ENCODE results near the gene EIF4G1. TPM values are rescaled to one million over a fixed set of nuclear protein-coding genes. Genes with fewer than 3 reads are reported as not detected.

EIF4G1 gene
- total RNA-seq, 3 donors from 2014 or later = 990 to 1,057 (median 1,007) TPM

DNA sequence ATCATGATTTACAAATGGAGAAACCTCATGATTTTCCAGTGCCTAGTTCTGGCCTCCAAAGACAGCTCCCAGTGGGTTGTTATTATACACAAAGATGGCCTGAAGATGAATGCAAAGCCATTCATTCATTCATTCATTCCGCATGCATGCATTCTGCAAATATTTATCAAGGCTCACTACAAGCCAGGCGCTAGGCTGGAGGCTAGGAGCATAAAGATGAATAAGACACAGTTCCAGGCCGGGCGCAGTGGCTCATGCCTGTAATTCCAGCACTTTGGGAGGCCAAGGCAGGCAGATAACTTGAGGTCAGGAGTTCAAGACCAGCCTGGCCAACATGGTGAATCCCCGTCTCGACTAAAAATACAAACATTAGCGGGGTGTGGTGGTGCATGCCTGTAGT is 17.8 kb upstream of the EIF4G1 start:
- H3K9me3 Mint-ChIP-seq = no peaks in the 10 kb centered on the region
- no peak for DNase-seq
- no peak overlapping the region for H3K4me3 Mint-ChIP-seq
- peaks cover 19% of the 10 kb centered on the region for H3K4me1 Mint-ChIP-seq (ENCODE audit: low read depth)
- peaks cover 13% of the 10 kb centered on the region for H3K36me3 Mint-ChIP-seq (ENCODE audit: insufficient read depth)
- H3K27me3 Mint-ChIP-seq (ENCODE audit: low read depth) = peaks cover 2% of the 10 kb centered on the region
- ATAC-seq = no peak

DNA sequence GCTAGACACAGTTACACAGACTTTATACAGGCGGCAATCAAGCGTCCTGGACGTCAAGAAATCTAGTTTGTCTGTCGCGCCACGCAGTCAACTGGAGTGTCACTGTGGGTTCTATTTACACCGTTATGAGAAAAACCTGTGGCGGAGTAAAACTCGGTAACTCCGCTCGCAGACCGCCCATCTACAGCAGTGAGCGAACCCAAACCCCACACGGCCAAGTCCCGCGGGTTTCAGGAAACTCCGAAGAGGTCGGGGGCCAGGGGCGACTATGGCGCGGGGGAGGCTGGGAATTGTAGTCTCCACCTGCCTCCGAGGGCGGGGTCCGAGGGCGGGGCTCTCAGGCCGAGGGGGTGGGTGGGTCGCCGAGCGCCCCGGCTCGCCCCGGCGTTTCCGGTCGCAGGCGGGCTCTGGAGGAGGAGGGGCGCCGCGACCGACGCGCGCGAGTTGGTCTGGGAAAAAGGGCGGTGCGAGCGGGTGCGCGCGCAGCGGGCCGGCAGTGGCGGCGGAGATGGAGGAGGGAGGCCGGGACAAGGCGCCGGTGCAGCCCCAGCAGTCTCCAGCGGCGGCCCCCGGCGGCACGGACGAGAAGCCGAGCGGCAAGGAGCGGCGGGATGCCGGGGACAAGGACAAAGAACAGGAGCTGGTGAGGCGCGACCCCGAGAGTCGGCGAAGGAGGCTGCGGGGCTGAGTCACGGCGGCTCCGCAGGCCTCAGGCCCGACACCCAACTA is 15.5 kb upstream of the EIF4G1 start, which contains the start of gene PSMD2:
Gene PSMD2 (plus strand): TSS at position 483 of the 729 bp plus-strand sequence. CDS start 26 bp downstream, at position 509.
- DNase-seq = peak; percentile 98
- Mint-ChIP-seq H3K27me3 (ENCODE audit: low read depth) (peaks cover 2% of the 10 kb centered on the region), H3K36me3 (ENCODE audit: insufficient read depth) (peaks cover 32% of the 10 kb centered on the region), H3K4me1 (ENCODE audit: low read depth) (peaks cover 27% of the 10 kb centered on the region), H3K9me3 (no peaks in the 10 kb centered on the region), H3K4me3 (peak within 1 kb of the TSS; percentile 92)
- ATAC-seq = peak; percentile 93 to 94

DNA sequence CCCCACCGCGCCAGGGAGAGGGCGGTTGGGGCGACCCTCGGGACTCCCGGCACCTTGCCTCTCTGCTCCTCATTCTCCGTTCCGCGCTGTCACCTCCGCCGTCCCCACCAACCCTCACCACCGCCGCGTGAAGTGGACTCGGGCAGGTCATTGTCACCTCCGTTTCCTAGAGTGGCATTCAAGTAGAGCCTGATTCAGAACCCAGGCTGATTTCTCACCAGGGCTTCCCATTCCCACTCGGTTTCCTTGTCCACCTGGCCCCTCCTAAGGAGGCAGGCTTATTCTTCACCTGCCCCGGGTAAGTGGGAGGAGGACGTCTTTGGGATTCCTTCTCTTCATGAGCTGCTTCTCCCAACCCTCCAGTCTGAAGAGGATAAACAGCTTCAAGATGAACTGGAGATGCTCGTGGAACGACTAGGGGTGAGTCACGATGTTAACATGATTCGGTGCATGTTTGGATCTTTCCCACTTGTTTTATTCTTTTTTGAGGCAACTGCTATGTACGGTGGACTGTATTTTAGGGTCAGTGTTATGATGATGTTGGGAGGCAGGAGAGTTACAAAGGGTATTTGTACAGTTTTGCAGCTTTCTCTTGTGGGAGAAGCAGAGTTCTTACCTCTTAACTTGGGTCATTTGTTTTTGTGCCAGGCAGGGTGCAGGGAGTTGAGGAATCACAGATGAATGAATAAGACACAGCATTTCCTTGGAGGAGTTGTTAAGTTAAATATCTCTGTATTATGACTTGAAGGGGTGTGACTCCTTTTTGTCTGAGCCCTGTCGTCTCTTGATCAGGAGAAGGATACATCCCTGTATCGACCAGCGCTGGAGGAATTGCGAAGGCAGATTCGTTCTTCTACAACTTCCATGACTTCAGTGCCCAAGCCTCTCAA is 14.7 kb upstream of the EIF4G1 start:
- H3K4me1 Mint-ChIP-seq (ENCODE audit: low read depth) = peaks cover 27% of the 10 kb centered on the region
- DNase-seq (no peak), ATAC-seq (no peak)
- peaks cover 2% of the 10 kb centered on the region for H3K27me3 Mint-ChIP-seq (ENCODE audit: low read depth)
- peaks cover 39% of the 10 kb centered on the region for H3K36me3 Mint-ChIP-seq (ENCODE audit: insufficient read depth)
- H3K4me3 Mint-ChIP-seq = peak overlapping the region; percentile 92
- no peaks in the 10 kb centered on the region for H3K9me3 Mint-ChIP-seq

DNA sequence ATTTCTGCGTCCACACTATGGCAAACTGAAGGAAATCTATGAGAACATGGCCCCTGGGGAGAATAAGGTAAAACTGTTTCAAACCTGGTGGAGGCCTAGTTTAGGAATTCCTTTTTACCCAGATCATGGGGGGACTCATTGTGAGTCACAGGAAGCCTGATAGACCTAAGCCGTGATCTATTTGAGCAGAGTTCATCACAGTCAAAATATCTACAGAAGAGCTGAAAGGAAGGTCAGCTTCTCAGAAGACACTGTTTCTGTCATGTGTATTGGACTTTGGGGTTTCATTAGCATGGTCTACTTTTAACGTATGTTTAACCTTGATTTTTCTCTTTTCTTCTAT is 14.1 kb upstream of the EIF4G1 start:
- Mint-ChIP-seq H3K4me3 (peak overlapping the region; percentile 92), H3K27me3 (ENCODE audit: low read depth) (no peaks in the 10 kb centered on the region), H3K9me3 (no peaks in the 10 kb centered on the region), H3K4me1 (ENCODE audit: low read depth) (peaks cover 27% of the 10 kb centered on the region), H3K36me3 (ENCODE audit: insufficient read depth) (peaks cover 41% of the 10 kb centered on the region)
- no peak for ATAC-seq
- DNase-seq = no peak

DNA sequence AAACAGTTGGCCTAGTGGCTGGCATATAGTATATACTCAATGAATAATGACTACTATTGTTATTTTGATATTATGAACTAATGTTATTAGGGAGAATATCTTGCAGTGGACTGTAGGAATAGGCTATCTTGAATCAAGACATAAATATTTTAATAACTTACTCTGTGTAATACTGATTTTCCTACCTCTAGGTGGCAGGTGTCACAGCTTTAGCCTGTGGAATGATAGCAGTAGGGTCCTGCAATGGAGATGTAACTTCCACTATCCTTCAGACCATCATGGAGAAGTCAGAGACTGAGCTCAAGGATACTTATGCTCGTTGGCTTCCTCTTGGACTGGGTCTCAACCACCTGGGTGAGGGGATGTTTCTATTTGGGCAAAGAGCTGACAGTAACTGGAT is 8.8 kb upstream of the EIF4G1 start:
- DNase-seq (no peak), ATAC-seq (peak in 1 of 2 donors; percentile 54)
- Mint-ChIP-seq H3K9me3 (no peaks in the 10 kb centered on the region), H3K36me3 (ENCODE audit: insufficient read depth) (peaks cover 69% of the 10 kb centered on the region), H3K27me3 (ENCODE audit: low read depth) (no peaks in the 10 kb centered on the region), H3K4me1 (ENCODE audit: low read depth) (peaks cover 14% of the 10 kb centered on the region), H3K4me3 (no peak overlapping the region)

DNA sequence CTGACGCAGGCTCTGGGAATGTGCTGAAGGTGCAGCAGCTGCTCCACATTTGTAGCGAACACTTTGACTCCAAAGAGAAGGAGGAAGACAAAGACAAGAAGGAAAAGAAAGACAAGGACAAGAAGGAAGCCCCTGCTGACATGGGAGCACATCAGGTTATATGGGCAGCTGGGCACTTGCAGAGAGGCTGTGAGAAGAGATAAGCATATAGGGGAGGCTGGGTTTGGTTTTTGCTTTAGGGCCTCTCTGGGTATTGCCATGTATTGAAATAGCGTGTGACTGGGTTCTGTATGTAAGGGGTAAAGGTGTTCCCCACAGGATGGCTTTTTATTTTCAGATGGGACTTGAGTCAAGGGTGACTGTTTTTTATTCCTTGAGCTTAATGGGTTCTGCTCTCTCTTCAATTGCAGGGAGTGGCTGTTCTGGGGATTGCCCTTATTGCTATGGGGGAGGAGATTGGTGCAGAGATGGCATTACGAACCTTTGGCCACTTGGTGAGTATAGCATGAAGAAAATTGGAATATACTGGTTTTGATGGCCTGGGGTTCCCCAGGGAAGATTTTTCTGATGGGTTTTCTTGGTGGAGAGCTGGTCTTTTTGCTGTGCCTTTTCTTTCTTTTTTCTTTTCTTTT is 7.9 kb upstream of the EIF4G1 start:
- H3K4me3 Mint-ChIP-seq = no peak overlapping the region
- H3K4me1 Mint-ChIP-seq (ENCODE audit: low read depth) = peaks cover 9% of the 10 kb centered on the region
- peaks cover 65% of the 10 kb centered on the region for H3K36me3 Mint-ChIP-seq (ENCODE audit: insufficient read depth)
- DNase-seq (no peak), ATAC-seq (no peak)
- no peaks in the 10 kb centered on the region for H3K9me3 Mint-ChIP-seq
- H3K27me3 Mint-ChIP-seq (ENCODE audit: low read depth) = no peaks in the 10 kb centered on the region

DNA sequence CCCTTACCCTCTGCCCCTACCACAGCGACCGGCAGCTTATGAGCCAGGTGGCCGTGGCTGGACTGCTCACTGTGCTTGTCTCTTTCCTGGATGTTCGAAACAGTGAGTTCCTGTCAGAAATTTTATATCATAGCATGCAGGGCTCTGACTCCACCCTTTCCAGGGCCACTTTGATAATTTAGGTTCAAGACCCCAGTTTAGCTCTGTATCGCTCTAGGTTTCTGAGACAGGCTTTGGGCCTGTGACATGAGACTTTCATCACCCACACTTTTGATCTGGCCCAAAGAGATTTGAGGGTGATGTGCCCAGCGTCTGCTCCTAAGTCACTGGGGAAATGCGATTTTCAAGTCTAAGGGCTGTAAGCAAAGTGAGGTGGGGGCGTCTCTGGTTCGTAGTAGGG is 6.5 kb upstream of the EIF4G1 start:
- Mint-ChIP-seq H3K4me3 (no peak overlapping the region), H3K36me3 (ENCODE audit: insufficient read depth) (peaks cover 54% of the 10 kb centered on the region), H3K9me3 (no peaks in the 10 kb centered on the region), H3K27me3 (ENCODE audit: low read depth) (no peaks in the 10 kb centered on the region), H3K4me1 (ENCODE audit: low read depth) (no peaks in the 10 kb centered on the region)
- no peak for DNase-seq
- ATAC-seq = no peak

DNA sequence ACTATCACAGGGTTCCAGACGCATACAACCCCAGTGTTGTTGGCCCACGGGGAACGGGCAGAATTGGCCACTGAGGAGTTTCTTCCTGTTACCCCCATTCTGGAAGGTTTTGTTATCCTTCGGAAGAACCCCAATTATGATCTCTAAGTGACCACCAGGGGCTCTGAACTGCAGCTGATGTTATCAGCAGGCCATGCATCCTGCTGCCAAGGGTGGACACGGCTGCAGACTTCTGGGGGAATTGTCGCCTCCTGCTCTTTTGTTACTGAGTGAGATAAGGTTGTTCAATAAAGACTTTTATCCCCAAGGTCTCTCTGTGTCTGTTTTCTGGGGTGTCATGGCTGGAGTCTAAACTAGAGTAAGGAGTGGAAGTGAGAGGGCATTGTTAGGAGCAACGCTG is 5.7 kb upstream of the EIF4G1 start:
- no peak for ATAC-seq
- Mint-ChIP-seq H3K4me3 (no peak overlapping the region), H3K9me3 (no peaks in the 10 kb centered on the region), H3K27me3 (ENCODE audit: low read depth) (no peaks in the 10 kb centered on the region), H3K4me1 (ENCODE audit: low read depth) (no peaks in the 10 kb centered on the region), H3K36me3 (ENCODE audit: insufficient read depth) (peaks cover 46% of the 10 kb centered on the region)
- DNase-seq = no peak

DNA sequence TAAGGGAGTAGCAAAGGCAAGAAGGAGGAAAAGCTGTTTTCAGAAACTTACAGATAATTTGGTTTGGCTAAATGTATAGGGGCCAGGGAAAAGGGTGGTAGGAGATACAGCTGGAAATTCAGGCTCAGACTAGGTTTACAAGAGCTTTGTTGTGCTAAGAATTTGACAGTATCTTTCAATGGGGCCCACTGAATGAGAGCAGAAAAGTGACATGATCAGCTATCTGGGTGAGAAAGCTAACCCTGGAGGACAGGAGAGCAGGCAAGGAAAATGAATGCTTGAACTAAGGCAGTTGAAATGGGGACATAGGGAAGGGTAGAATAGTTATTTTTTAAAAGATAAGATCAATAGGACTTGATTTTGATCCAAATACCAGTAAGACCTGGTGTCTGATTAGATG is 2.8 kb upstream of the EIF4G1 start:
- Mint-ChIP-seq H3K27me3 (ENCODE audit: low read depth) (no peaks in the 10 kb centered on the region), H3K36me3 (ENCODE audit: insufficient read depth) (peaks cover 32% of the 10 kb centered on the region), H3K9me3 (no peaks in the 10 kb centered on the region), H3K4me1 (ENCODE audit: low read depth) (peaks cover 7% of the 10 kb centered on the region), H3K4me3 (no peak overlapping the region)
- DNase-seq = no peak
- ATAC-seq = no peak

DNA sequence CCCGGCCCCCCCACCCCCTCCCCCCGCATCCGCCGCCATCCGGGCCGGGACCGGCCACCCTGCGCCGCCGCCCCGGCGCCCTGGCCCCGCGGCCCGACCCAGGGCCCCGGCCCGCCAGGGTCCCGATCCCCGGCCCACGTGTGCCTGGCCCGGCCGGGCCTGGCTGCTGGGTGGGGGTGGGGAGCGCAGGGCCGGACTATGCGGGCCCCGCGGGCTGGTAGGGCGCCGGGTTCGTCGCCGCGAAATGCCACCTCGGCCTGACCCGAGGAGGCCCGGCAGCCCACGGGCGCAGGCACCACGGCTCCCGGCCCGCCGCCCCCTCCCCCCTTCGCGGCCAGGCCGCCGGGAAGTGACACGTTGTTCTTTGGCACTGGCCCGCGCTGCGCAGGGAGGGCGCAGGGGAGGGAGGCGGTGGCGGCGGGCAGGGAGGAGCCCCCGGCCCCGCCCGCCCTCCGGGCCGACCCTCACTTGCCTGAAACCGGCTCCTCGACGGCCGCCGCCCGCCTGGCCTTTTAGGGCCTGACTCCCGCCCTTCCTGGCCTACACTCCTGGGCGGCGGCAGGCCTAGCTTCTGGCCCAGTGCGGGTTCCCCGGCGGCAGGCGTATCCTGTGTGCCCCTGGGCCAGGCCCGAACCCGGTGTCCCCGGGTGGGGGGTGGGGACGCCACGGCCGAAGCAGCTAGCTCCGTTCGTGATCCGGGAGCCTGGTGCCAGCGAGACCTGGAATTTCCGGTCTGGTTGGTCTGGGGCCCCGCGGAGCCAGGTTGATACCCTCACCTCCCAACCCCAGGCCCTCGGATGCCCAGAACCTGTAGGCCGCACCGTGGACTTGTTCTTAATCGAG is 515 bp downstream of the EIF4G1 start:
- peak; percentile 61 for DNase-seq
- Mint-ChIP-seq H3K9me3 (no peaks in the 10 kb centered on the region), H3K4me1 (ENCODE audit: low read depth) (peaks cover 32% of the 10 kb centered on the region), H3K36me3 (ENCODE audit: insufficient read depth) (peaks cover 27% of the 10 kb centered on the region), H3K27me3 (ENCODE audit: low read depth) (no peaks in the 10 kb centered on the region), H3K4me3 (peak overlapping the region; percentile 87)
- ATAC-seq = peak; percentile 66 to 67

DNA sequence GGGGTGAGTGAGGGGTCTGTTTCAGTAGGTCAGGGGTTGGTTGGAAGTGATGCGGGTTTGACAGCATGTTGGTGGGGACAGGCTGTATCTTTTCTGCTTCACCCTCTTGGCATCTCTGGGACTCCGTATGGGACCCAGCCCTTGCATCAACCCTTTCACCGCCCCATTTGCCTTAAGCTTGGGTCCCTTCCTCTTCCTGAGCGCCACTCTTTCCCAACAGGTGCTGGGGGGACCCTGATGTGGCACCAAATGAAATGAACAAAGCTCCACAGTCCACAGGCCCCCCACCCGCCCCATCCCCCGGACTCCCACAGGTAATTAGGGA is 1.1 kb downstream of the EIF4G1 start:
- DNase-seq (no peak), ATAC-seq (no peak)
- Mint-ChIP-seq H3K27me3 (ENCODE audit: low read depth) (no peaks in the 10 kb centered on the region), H3K9me3 (no peaks in the 10 kb centered on the region), H3K36me3 (ENCODE audit: insufficient read depth) (peaks cover 27% of the 10 kb centered on the region), H3K4me1 (ENCODE audit: low read depth) (peaks cover 32% of the 10 kb centered on the region), H3K4me3 (peak overlapping the region; percentile 87)

DNA sequence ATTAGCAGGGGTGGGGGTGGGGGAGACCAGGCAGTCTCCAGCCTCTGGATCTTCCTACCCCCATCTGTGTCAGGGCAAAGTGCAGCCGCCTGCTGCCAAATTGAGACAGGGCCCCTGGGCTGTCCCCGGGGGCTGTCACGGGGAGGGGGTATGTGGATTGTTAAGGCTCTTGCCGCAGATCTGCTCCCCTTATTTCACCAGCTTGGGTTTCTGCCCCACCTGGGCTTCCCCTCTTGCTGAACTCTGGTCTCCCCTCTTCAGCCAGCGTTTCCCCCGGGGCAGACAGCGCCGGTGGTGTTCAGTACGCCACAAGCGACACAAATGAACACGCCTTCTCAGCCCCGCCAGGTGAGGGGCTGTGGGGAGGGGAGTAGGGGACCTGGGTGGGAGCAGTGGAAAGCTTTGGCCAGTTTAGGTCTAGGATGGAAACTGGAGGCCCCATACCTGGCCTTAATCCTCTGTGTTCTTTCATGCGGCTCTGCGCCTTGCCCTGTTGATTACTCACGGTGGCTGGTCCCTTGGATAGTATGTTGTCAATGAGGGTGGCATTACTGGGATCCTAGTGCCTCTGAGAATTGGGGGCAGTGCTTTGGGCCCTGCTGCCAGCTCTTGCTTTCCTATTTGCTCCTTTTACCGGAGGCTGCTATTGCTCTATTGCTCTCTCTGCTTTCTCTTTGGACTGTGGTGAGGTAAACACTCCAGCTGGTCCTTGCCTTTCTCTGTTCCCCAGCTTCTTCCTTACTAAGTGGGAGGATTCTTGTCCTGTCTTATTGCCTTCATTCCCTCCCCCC is 1.7 kb downstream of the EIF4G1 start:
- ATAC-seq (no peak), DNase-seq (no peak)
- Mint-ChIP-seq H3K4me3 (peak overlapping the region; percentile 87), H3K9me3 (no peaks in the 10 kb centered on the region), H3K4me1 (ENCODE audit: low read depth) (peaks cover 32% of the 10 kb centered on the region), H3K36me3 (ENCODE audit: insufficient read depth) (peaks cover 32% of the 10 kb centered on the region), H3K27me3 (ENCODE audit: low read depth) (no peaks in the 10 kb centered on the region)

DNA sequence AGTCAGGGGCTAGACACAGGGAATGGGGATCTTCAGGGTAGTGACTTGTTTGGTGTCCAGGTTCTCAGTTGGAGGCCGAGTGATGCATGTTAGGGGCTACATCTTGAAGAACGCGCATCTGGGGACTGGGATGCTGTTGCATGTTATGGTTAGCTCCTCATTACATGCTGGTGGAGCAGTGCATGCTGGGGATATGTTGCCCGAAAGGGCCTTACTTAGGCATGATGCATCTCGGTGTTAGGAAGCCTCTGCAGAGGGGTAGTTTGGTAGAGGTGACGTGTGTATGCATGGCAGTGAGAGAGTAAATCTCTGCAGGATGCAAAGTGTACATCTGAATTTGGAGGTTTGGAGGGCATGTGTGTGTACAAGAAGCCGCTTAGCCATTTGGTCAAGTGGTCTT is 2.4 kb downstream of the EIF4G1 start:
- Mint-ChIP-seq H3K4me1 (ENCODE audit: low read depth) (peaks cover 32% of the 10 kb centered on the region), H3K9me3 (no peaks in the 10 kb centered on the region), H3K36me3 (ENCODE audit: insufficient read depth) (peaks cover 39% of the 10 kb centered on the region), H3K27me3 (ENCODE audit: low read depth) (no peaks in the 10 kb centered on the region), H3K4me3 (peak overlapping the region; percentile 87)
- ATAC-seq (no peak), DNase-seq (no peak)
